Panc1 (cell line): ENCODE measurements around the gene VSIG8.

ENCODE experiments used
- CTCF ChIP-seq: fragments of 450-650 bp; IDR thresholded peaks from 2 replicates; pipeline ENCODE4 v1.5.1; 2017; ENCODE audit warnings: mild to moderate bottlenecking
- POLR2AphosphoS5 ChIP-seq: IDR thresholded peaks from 2 replicates; pipeline ENCODE4 v1.6.1; 2012; ENCODE audit warnings: mild to moderate bottlenecking, low read depth, low read length, moderate library complexity

- TF ChIP-seq CTCF (no peak), POLR2AphosphoS5 (no peak)
Observed at GRCh38 chr1:159835356-159835755, 27.1 kb downstream of the VSIG8 start.
